Spinal cord (tissue), 10 donors: ENCODE data around the gene RBX1. TPM values are rescaled to one million over a fixed set of nuclear protein-coding genes. Genes with fewer than 3 reads are reported as not detected.
"Not testable (repeated sequence)": the region's sequence is repeated elsewhere in the genome, so short reads cannot be mapped to it uniquely, and the experiment has no call there.

Source experiments
- DNase-seq, 6 donors: peaks; one replicate each; pipeline versions ENCODE4 v3.0.0 to v3.0.0-alpha.2; 2013 to 2015; ENCODE audit warnings: low spot score in 6 of 6, low read depth in 4 of 6
- H3K27ac ChIP-seq: one replicate; pipeline ENCODE4 v1.5.1; 2013; ENCODE audit warnings: low read depth, low read length, control low read depth
- H3K27me3 ChIP-seq: one replicate; pipeline ENCODE4 v1.6.1; 2013; ENCODE audit warnings: low read length; ENCODE audit not compliant: control insufficient read depth, insufficient read depth
- H3K36me3 ChIP-seq: one replicate; pipeline ENCODE4 v1.6.1; 2013; ENCODE audit warnings: low read length; ENCODE audit not compliant: control insufficient read depth, insufficient read depth
- H3K4me1 ChIP-seq: one replicate; pipeline ENCODE4 v1.6.1; 2013; ENCODE audit warnings: low read length; ENCODE audit not compliant: control insufficient read depth, insufficient read depth
- H3K4me3 ChIP-seq: one replicate; pipeline ENCODE4 v1.5.1; 2013; ENCODE audit warnings: low read depth, low read length, control low read depth
- H3K9me3 ChIP-seq: one replicate; pipeline ENCODE4 v1.6.1; 2013; ENCODE audit warnings: low read length; ENCODE audit not compliant: control insufficient read depth, insufficient read depth
- WGBS: methylation state at CpG from one replicate; pipeline ENCODE4 v1.1.5; 2013; ENCODE audit warnings: missing lambda C conversion rate; ENCODE audit not compliant: insufficient coverage; 5-methylcytosine and 5-hydroxymethylcytosine counted together
- polyA plus RNA-seq, 2 donors: library from polyadenylated mRNA; unstranded; fragments of 120-200 nt; gene quantifications; one replicate each; pipeline ENCODE4 v1.2.1, GENCODE V29; 2013; ENCODE audit not compliant: insufficient read length in 2 of 2
- total RNA-seq, 2 donors: library from RNA; depleted of rRNA in 1 of 2; stranded (reverse); fragments of 120-200 nt in 1 of 2; fragments of >200 nt in 1 of 2; gene quantifications; one replicate each; pipeline versions ENCODE4 v1.2.3 to v1.2.4, GENCODE V29; 2013 to 2014
- donor health status: healthy.

The RBX1 gene
- total and polyA plus RNA-seq, 4 donors = 61.3 to 100 (median 81.4) TPM

DNA sequence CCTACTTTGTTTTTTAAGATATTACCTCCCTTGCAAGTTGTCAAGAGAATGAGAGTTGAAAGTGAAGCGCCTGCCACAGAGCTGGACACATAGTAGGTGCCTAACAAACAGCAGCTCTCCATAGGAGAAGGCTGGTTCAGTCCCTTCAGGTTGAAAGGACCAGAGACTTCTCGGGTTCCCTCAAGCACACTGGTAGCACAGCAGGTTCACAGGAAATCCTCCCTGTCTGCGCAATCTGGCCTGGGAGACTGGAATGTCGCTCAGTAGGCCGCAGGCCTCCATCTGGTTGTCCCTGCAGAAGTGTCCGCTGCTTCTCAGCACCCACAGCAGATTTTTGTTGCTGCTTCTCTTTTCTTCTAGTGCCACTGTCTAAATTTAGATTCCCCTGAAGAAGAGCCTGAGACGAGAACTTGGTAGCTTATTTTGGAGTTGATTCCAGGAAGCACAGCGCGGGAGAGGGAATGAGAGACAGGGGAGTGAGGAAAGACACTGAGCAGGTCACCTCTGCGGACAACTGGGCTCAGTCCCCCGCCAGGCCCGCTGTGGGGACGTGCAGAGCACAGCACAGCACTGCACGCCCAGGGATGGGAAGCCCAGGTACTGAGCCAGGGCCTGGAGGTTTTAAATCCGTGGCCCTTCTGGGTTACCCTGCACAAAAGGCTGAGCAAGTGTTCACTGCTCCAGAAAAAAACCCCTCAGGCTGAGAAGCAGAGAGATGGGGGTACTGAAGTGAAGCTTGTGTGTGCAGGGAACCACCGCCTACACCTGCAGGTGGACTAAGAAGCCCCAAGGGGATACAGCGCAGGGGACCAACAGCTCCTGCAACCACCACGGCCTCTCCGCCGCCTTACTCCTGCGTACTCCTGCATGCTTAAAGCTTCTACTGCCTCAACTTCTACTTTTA lies 31.6 kb downstream of the RBX1 start:
- H3K27me3 ChIP-seq = no peaks in the 10 kb centered on the region
- H3K9me3 ChIP-seq = no peaks in the 10 kb centered on the region
- peak in 1 of 6 donors; percentile 11 for DNase-seq
- H3K4me1 ChIP-seq = no peaks in the 10 kb centered on the region
- H3K4me3 ChIP-seq = no peak overlapping the region
- WGBS = 84% methylated on average over 19 of the region's 21 CpGs
- H3K36me3 ChIP-seq = no peaks in the 10 kb centered on the region
- no peak overlapping the region for H3K27ac ChIP-seq

- Histone ChIP-seq H3K27me3 (no peaks in the 10 kb centered on the region), H3K4me1 (no peaks in the 10 kb centered on the region), H3K4me3 (no peak overlapping the region), H3K36me3 (no peaks in the 10 kb centered on the region), H3K9me3 (no peaks in the 10 kb centered on the region), H3K27ac (no peak overlapping the region)
- 81% methylated on average over 9 of the region's 9 CpGs for WGBS
- DNase-seq = no peak
Measured at GRCh38 chr22:40991298-40991697, 40.1 kb downstream of the RBX1 start.

DNA sequence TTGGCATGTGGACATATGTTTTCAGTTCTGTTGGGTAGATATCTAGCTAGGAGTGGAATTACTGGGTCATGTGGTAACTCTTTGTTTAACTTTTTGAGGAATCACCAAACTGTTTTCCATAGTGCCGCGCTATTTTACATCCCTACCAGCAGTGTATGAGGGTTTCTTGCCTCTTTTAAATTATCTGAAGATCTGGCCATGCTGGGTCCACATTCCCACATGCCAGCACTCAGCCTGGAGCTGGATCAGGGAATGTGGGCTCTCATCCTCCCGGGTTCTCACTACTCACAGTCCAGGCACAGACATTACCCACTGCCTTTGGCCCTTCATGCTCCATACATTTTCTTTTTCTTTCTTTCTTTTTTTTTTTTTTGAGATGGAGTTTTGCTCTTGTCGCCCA lies 44.6 kb downstream of the RBX1 start:
- Histone ChIP-seq H3K36me3 (no peaks in the 10 kb centered on the region), H3K9me3 (no peaks in the 10 kb centered on the region), H3K4me3 (no peak overlapping the region), H3K4me1 (no peaks in the 10 kb centered on the region), H3K27me3 (no peaks in the 10 kb centered on the region), H3K27ac (no peak overlapping the region)
- WGBS = 83% methylated on average over 2 of the region's 4 CpGs
- no peak for DNase-seq

DNA sequence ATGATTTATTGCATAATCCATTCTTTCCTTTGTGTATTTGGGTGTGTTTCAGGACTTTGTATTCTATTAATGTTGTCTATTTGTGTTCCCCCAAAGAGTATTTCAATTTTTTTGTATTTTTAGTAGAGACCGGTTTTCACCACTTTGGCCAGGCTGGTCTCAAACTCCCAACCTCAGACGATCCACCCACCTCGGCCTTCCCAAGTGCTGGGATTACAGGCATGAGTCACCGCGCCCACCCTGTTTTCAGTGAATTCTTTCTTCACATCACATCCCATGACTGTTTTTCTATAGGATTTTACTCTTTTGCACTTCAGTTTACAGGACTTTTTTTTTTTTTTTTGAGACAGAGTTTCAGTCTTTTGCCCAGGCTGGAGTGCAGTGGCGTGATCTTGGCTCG lies 46.3 kb downstream of the RBX1 start:
- H3K4me1 ChIP-seq = no peaks in the 10 kb centered on the region
- no peaks in the 10 kb centered on the region for H3K36me3 ChIP-seq
- no peaks in the 10 kb centered on the region for H3K27me3 ChIP-seq
- DNase-seq = no peak
- no peak overlapping the region for H3K27ac ChIP-seq
- H3K9me3 ChIP-seq = no peaks in the 10 kb centered on the region
- no CpG with 5 or more reads among the region's 7 CpGs for WGBS
- H3K4me3 ChIP-seq = no peak overlapping the region

DNA sequence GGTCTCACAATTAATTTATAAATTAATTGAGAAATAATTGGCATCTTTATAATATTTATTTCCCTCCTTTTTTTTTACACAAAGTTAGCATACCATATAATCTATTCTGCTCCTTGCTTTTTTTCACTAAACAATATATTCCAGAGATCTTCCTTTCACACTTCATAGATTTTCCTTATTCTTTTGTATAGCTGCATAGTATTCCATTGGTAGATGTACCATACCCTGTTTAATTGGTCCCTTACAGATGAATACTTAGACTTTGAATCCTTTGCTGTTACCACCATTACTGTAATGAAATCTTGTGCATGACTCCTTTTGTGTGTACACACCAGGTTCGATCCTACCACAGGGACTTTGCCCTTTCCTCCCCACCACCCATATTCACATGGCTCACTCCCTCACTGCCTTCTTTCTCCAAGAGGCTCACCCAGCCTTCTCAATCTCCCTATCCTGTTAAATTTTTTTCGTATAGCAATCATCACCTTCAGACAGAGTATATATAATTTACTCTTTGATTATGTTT lies 48.9 kb downstream of the RBX1 start:
- DNase-seq = no peak
- Histone ChIP-seq H3K27ac (no peak overlapping the region), H3K9me3 (no peaks in the 10 kb centered on the region), H3K36me3 (no peaks in the 10 kb centered on the region), H3K4me3 (no peak overlapping the region), H3K4me1 (no peaks in the 10 kb centered on the region), H3K27me3 (no peaks in the 10 kb centered on the region)
- whole genome bisulfite sequencing = 89% methylated on average over 1 of the region's 2 CpGs

DNA sequence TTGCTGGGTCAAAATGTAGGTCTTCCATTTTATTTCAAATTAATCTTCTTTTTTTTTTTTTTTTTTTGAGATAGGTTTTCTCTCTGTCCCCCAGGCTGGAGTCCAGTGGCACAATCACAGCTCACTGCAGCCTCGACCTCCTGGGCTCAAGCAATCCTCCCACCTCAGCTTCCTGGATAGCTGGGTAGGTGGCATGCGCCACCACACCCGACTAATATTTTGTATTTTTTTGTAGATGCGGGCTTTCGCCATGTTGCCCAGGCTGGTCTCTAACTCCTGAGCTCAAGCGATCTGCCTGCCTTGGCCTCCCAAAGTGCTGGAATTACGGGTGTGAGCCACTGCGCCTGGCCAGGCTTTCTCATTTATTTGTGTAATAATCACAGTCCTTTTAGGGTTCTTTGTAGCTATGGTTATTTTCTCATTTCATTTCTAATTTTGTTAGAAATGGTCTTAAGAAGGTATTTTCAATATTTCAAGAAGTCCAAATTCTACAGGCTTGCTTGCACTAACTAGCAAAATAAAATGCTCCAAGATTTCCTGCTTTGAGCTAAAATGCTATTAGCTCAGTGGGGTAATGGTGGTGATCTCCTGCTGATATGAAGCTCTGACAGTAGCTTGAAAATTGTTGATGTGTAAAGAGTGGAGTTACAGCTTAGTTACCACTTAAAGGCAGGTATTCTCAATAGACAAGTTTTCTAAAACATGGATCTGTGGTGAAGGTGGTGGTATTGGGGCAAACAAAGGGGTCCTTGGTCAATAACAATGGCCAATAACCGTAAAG lies 50.0 kb downstream of the RBX1 start:
- peak in 2 of 6 donors; percentile 2 to 60 for DNase-seq
- no peak overlapping the region for H3K4me3 ChIP-seq
- no peak overlapping the region for H3K27ac ChIP-seq
- H3K27me3 ChIP-seq = no peaks in the 10 kb centered on the region
- no peaks in the 10 kb centered on the region for H3K36me3 ChIP-seq
- 60% methylated on average over 3 of the region's 9 CpGs for WGBS
- no peaks in the 10 kb centered on the region for H3K4me1 ChIP-seq
- no peaks in the 10 kb centered on the region for H3K9me3 ChIP-seq

DNA sequence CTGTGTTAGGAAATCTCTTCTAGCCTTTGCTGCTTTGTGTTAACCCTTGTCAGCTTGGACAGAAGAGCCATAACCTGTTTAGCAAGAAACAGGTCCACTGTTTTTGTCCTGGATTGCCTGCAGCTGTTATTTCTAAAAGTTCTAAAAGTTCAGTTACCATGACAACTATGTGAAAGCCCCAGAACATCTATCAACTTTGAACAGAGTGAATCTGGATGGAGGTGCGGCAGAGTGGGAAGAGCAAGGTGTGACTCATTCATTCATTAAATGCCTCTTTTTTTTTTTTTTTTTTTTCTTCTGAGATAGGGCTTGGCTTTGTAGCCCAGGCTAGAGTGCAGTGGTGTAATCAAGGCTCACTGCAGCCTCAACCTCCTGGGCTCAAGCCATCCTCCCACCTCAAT lies 50.5 kb downstream of the RBX1 start:
- Histone ChIP-seq H3K27ac (no peak overlapping the region), H3K4me3 (no peak overlapping the region), H3K9me3 (no peaks in the 10 kb centered on the region), H3K4me1 (no peaks in the 10 kb centered on the region), H3K27me3 (no peaks in the 10 kb centered on the region), H3K36me3 (no peaks in the 10 kb centered on the region)
- DNase-seq = peak in 2 of 6 donors; percentile 10 to 28
- WGBS = no CpG with 5 or more reads among the region's 1 CpG

DNA sequence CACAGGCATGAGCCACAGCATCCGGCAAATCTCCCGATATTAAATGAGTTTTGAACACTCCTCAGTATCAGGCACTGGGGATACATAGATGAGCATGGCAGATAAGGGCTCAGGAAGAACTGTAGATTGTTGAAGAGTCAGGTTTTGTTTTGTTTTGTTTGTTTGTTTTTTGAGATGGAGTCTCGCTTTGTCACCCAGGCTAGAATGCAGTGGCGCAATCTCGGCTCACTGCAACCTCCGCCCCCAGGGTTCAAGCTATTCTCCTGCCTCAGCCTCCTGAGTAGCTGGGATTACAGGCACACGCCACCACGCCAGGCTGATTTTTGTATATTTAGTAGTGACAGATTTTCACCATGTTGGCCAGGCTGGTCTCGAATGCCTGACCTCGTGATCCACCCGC lies 51.2 kb downstream of the RBX1 start:
- H3K27ac ChIP-seq, H3K36me3 ChIP-seq, H3K27me3 ChIP-seq, H3K4me3 ChIP-seq, DNase-seq, H3K9me3 ChIP-seq, H3K4me1 ChIP-seq: not testable (repeated sequence)
- 92% methylated on average over 7 of the region's 11 CpGs for WGBS

- WGBS = 75% methylated on average over 3 of the region's 10 CpGs
- Histone ChIP-seq H3K4me1 (no peaks in the 10 kb centered on the region), H3K9me3 (no peaks in the 10 kb centered on the region), H3K36me3 (no peaks in the 10 kb centered on the region), H3K27ac (no peak overlapping the region), H3K27me3 (no peaks in the 10 kb centered on the region), H3K4me3 (no peak overlapping the region)
- no peak for DNase-seq
Measured at GRCh38 chr22:41003066-41003465, 51.9 kb downstream of the RBX1 start.
